RWPE2 (cell line): ENCODE measurements around the gene SYCE3.

Experiments
- ATAC-seq: fragments of 200-7000 bp; cut with Tn5 transposase; 3 replicates; pipeline ENCODE4 v1.9.1; 2021; ENCODE audit warnings: low read depth
- DNase-seq: peaks from one replicate; pipeline ENCODE4 v3.0.0-alpha.2; 2020; ENCODE audit warnings: low spot score
- H3K27ac ChIP-seq: fragments of 450-650 bp; 2 replicates; pipeline ENCODE4 v1.5.1; 2017; ENCODE audit warnings: mild to moderate bottlenecking; ENCODE audit not compliant: poor library complexity, severe bottlenecking
- H3K27me3 ChIP-seq: fragments of 250-450 bp; sonication (Bioruptor Pico); 2 replicates; pipeline ENCODE4 v1.5.1; 2021; ENCODE audit warnings: mild to moderate bottlenecking, moderate library complexity; ENCODE audit not compliant: insufficient read depth, poor library complexity, severe bottlenecking
- H3K36me3 ChIP-seq: fragments of 250-450 bp; sonication (Bioruptor Pico); 2 replicates; pipeline ENCODE4 v1.5.1; 2020; ENCODE audit warnings: low read depth, mild to moderate bottlenecking, moderate library complexity
- H3K4me1 ChIP-seq: fragments of 250-450 bp; sonication (Bioruptor Pico); 2 replicates; pipeline ENCODE4 v1.5.1; 2021; ENCODE audit warnings: mild to moderate bottlenecking, moderate library complexity; ENCODE audit not compliant: insufficient read depth, poor library complexity, severe bottlenecking
- H3K4me3 ChIP-seq: fragments of 250-450 bp; sonication (Bioruptor Pico); 2 replicates; pipeline ENCODE4 v1.5.1; 2021; ENCODE audit warnings: mild to moderate bottlenecking, moderate library complexity; ENCODE audit not compliant: severe bottlenecking
- H3K9me3 ChIP-seq: fragments of 250-450 bp; sonication (Bioruptor Pico); 2 replicates; pipeline ENCODE4 v1.5.1; 2021; ENCODE audit warnings: mild to moderate bottlenecking, moderate library complexity; ENCODE audit not compliant: severe bottlenecking
- CTCF ChIP-seq: fragments of 450-650 bp; IDR thresholded peaks from one replicate; pipeline ENCODE4 v1.5.1; 2017; ENCODE audit warnings: mild to moderate bottlenecking, moderate library complexity; ENCODE audit not compliant: poor library complexity, severe bottlenecking

SYCE3 gene

GRCh38 chr22:50606165-50606945 lies 43.6 kb upstream of the SYCE3 start:
- ATAC-seq: no peak
- no peak overlapping the region for H3K4me3 ChIP-seq
- no peaks in the 10 kb centered on the region for H3K36me3 ChIP-seq
- peak; percentile 42 for DNase-seq
- H3K27me3 ChIP-seq: peaks cover 29% of the 10 kb centered on the region
- no peak overlapping the region for H3K27ac ChIP-seq
- no peaks in the 10 kb centered on the region for H3K9me3 ChIP-seq
- TF ChIP-seq CTCF: no peak
- H3K4me1 ChIP-seq: no peaks in the 10 kb centered on the region

- H3K4me3 ChIP-seq: no peak overlapping the region
- DNase-seq (peak; percentile 62), ATAC-seq (no peak)
- H3K27ac ChIP-seq: no peak overlapping the region
- TF ChIP-seq CTCF: no peak
- no peaks in the 10 kb centered on the region for H3K9me3 ChIP-seq
- H3K27me3 ChIP-seq: peaks cover 29% of the 10 kb centered on the region
- no peaks in the 10 kb centered on the region for H3K36me3 ChIP-seq
- H3K4me1 ChIP-seq: no peaks in the 10 kb centered on the region
These were observed 42.9 kb upstream of the SYCE3 start for GRCh38 chr22:50605613-50606074.

- no peak for TF ChIP-seq CTCF
- peak; percentile 47 for DNase-seq
- Histone ChIP-seq H3K27ac (no peak overlapping the region), H3K4me3 (no peak overlapping the region), H3K36me3 (no peaks in the 10 kb centered on the region), H3K9me3 (no peaks in the 10 kb centered on the region), H3K4me1 (no peaks in the 10 kb centered on the region), H3K27me3 (peaks cover 29% of the 10 kb centered on the region)
- ATAC-seq: no peak
These were observed 42.4 kb upstream of the SYCE3 start for GRCh38 chr22:50605002-50605612.

GRCh38 chr22:50604256-50605001 lies 41.7 kb upstream of the SYCE3 start:
- peaks cover 35% of the 10 kb centered on the region for H3K27me3 ChIP-seq
- ATAC-seq (no peak), DNase-seq (peak; percentile 41)
- no peak overlapping the region for H3K27ac ChIP-seq
- H3K4me3 ChIP-seq: no peak overlapping the region
- no peaks in the 10 kb centered on the region for H3K4me1 ChIP-seq
- no peaks in the 10 kb centered on the region for H3K36me3 ChIP-seq
- no peaks in the 10 kb centered on the region for H3K9me3 ChIP-seq
- no peak for TF ChIP-seq CTCF
